Testis (tissue), 3 donors: Measurements from ENCODE around the gene KRTAP5-1. TPM values are rescaled to one million over a fixed set of nuclear protein-coding genes. Genes with fewer than 3 reads are reported as not detected.

Experiments
- DNase-seq: peaks from one replicate; pipeline ENCODE4 v3.0.0-alpha.2; 2019
- H3K27ac ChIP-seq, 2 donors: fragments of 200-600 bp; sonication (generic); one replicate each; pipeline ENCODE4 v1.5.1; 2019
- H3K27me3 ChIP-seq: fragments of 200-600 bp; sonication (generic); one replicate; pipeline ENCODE4 v1.5.1; 2019
- H3K36me3 ChIP-seq: fragments of 200-600 bp; sonication (generic); one replicate; pipeline ENCODE4 v1.5.1; 2017; ENCODE audit warnings: low read depth; ENCODE audit errors: missing control alignments
- H3K4me1 ChIP-seq: fragments of 200-600 bp; sonication (generic); one replicate; pipeline ENCODE4 v1.5.1; 2019
- H3K4me3 ChIP-seq, 2 donors: fragments of 200-600 bp; sonication (generic); one replicate each; pipeline ENCODE4 v1.5.1; 2017 to 2019
- H3K9me3 ChIP-seq: fragments of 200-600 bp; sonication (generic); one replicate; pipeline ENCODE4 v1.5.1; 2017
- CTCF ChIP-seq, 3 experiments: fragments of 450-650 bp in 2 of 3; fragments of 200-600 bp in 1 of 3; sonication (generic) in 1 of 3; IDR thresholded peaks; one replicate each; pipeline ENCODE4 v1.5.1; 2016 to 2019; ENCODE audit warnings: antibody characterized with exemption in 3 of 3, mild to moderate bottlenecking in 2 of 3, moderate library complexity in 1 of 3
- POLR2A ChIP-seq: fragments of 450-650 bp; IDR thresholded peaks from one replicate; pipeline ENCODE4 v1.6.1; 2017; ENCODE audit warnings: antibody characterized with exemption, mild to moderate bottlenecking, moderate library complexity
- WGBS, 2 donors: methylation state at CpG; one replicate each; pipeline ENCODE4 v1.1.5; 2018; 5-methylcytosine and 5-hydroxymethylcytosine counted together
- intact Hi-C: fragments of 100-400 bp; cut with DNase I; formaldehyde crosslinking; loops from one replicate; pipeline ENCODE4 v1.15.1; 2023; ENCODE audit warnings: low total_unique reads
- polyA plus RNA-seq: library from polyadenylated mRNA; stranded (reverse); fragments of 350-450 nt; fragmentation: Illumina TruSeq; extraction: RNeasy Lipid Tissue Mini Kit (QIAGEN cat#74804); gene quantifications from one replicate; pipeline ENCODE4 v1.2.3, GENCODE V29; 2014; ENCODE audit warnings: low read depth, low replicate concordance; ENCODE audit not compliant: insufficient read depth
- total RNA-seq, 2 donors: library from RNA; depleted of rRNA; stranded (reverse); fragments of >200 nt; gene quantifications; one replicate each; pipeline ENCODE4 v1.2.3, GENCODE V29; 2016

KRTAP5-1 gene
- total and polyA plus RNA-seq, 3 donors from 2014 or later = not detected

- Histone ChIP-seq H3K4me1 (peaks cover 14% of the 10 kb centered on the region), H3K36me3 (no peaks in the 10 kb centered on the region), H3K27me3 (no peaks in the 10 kb centered on the region), H3K4me3 (no peak overlapping the region), H3K9me3 (no peaks in the 10 kb centered on the region), H3K27ac (peak overlapping the region; percentile 68)
- no peak for TF ChIP-seq POLR2A
- no peak for TF ChIP-seq CTCF (IDR thresholded peaks at IDR 0.05)
- DNase-seq = peak; percentile 92
- 59 to 65% methylated on average over 13 to 29 of the region's 29 CpGs for WGBS, 2 donors
- intact Hi-C loops = no loop called here
Observed at GRCh38 chr11:1559111-1559951, 25.8 kb downstream of the KRTAP5-1 start.

GRCh38 chr11:1558775-1559110 lies 26.3 kb downstream of the KRTAP5-1 start:
- H3K27me3 ChIP-seq = no peaks in the 10 kb centered on the region
- peaks cover 14% of the 10 kb centered on the region for H3K4me1 ChIP-seq
- H3K36me3 ChIP-seq = no peaks in the 10 kb centered on the region
- H3K4me3 ChIP-seq = no peak overlapping the region
- no peak for DNase-seq
- TF ChIP-seq CTCF (IDR thresholded peaks at IDR 0.05) (no peak), POLR2A (no peak)
- WGBS, 2 donors = 70 to 78% methylated on average over 6 to 12 of the region's 12 CpGs
- intact Hi-C loops = no loop called here
- H3K27ac ChIP-seq = peak overlapping the region; percentile 68
- H3K9me3 ChIP-seq = no peaks in the 10 kb centered on the region

GRCh38 chr11:1557904-1558774 lies 26.9 kb downstream of the KRTAP5-1 start:
- no peak for TF ChIP-seq CTCF (IDR thresholded peaks at IDR 0.05)
- no peak for TF ChIP-seq POLR2A
- WGBS, 2 donors = 53 to 67% methylated on average over 21 to 29 of the region's 29 CpGs

GRCh38 chr11:1557051-1557884 lies 27.8 kb downstream of the KRTAP5-1 start:
- H3K27ac ChIP-seq = peak overlapping the region; percentile 26 to 52

More at GRCh38 chr11:1557904-1558774, 26.9 kb downstream of the KRTAP5-1 start:
- intact Hi-C loops = no loop called here
- H3K27ac ChIP-seq = peak overlapping the region; percentile 68
- H3K27me3 ChIP-seq = no peaks in the 10 kb centered on the region
- no peaks in the 10 kb centered on the region for H3K9me3 ChIP-seq
- DNase-seq = peak; percentile 70
- H3K4me3 ChIP-seq = no peak overlapping the region
- peaks cover 14% of the 10 kb centered on the region for H3K4me1 ChIP-seq
- H3K36me3 ChIP-seq = no peaks in the 10 kb centered on the region

More at GRCh38 chr11:1557051-1557884, 27.8 kb downstream of the KRTAP5-1 start:
- H3K4me3 ChIP-seq = no peak overlapping the region
- no peaks in the 10 kb centered on the region for H3K9me3 ChIP-seq
- H3K36me3 ChIP-seq = no peaks in the 10 kb centered on the region
- DNase-seq = no peak
- no peaks in the 10 kb centered on the region for H3K27me3 ChIP-seq
- TF ChIP-seq CTCF (IDR thresholded peaks at IDR 0.05) (no peak), POLR2A (no peak)
- WGBS, 2 donors = 70 to 86% methylated on average over 11 to 40 of the region's 74 CpGs
- H3K4me1 ChIP-seq = peaks cover 14% of the 10 kb centered on the region
- intact Hi-C loops = no loop called here
